OCI-LY3 (cell line): ENCODE data around the gene PEX6.
"Not testable (repeated sequence)": the region's sequence is repeated elsewhere in the genome, so short reads cannot be mapped to it uniquely, and the experiment has no call there.

Source experiments
- H2AFZ ChIP-seq: fragments of 200-600, 300-600 bp; shearing (Covaris generic); 2 replicates; pipeline ENCODE4 v1.6.0; 2014; ENCODE audit warnings: antibody characterized with exemption, low read depth, low read length
- H3K27ac ChIP-seq: fragments of 200-600, 300-600 bp; sonication (generic); 2 replicates; pipeline ENCODE4 v1.5.1; 2014; ENCODE audit warnings: mild to moderate bottlenecking, low read length, moderate library complexity, mixed read lengths
- H3K27me3 ChIP-seq: fragments of 200-600, 300-600 bp; sonication (generic); 2 replicates; pipeline ENCODE4 v1.6.1; 2014; ENCODE audit warnings: low read depth, low read length, mixed read lengths
- H3K36me3 ChIP-seq: fragments of 200-600, 300-600 bp; sonication (generic); replicated peaks from 2 replicates; pipeline ENCODE3; 2014; ENCODE audit warnings: low read depth, low read length, mixed read lengths
- H3K4me1 ChIP-seq: fragments of 300-600, 200-600 bp; sonication (generic); 2 replicates; pipeline ENCODE4 v1.6.1; 2014; ENCODE audit warnings: low read length, mixed read lengths
- H3K4me2 ChIP-seq: fragments of 200-600, 300-600 bp; sonication (generic); 2 replicates; pipeline ENCODE4 v1.6.1; 2014; ENCODE audit warnings: low read length, mixed read lengths
- H3K4me3 ChIP-seq: fragments of 300-600, 200-600 bp; sonication (generic); 2 replicates; pipeline ENCODE4 v1.5.1; 2014; ENCODE audit warnings: antibody characterized with exemption, mild to moderate bottlenecking, low read length, moderate library complexity
- H3K79me2 ChIP-seq: fragments of 300-600, 200-600 bp; shearing (Covaris generic); 2 replicates; pipeline ENCODE4 v1.6.1; 2014; ENCODE audit warnings: mild to moderate bottlenecking, low read length, mixed read lengths
- H3K9ac ChIP-seq: fragments of 300-600, 200-600 bp; shearing (Covaris generic); 2 replicates; pipeline ENCODE4 v1.6.0; 2014; ENCODE audit warnings: mild to moderate bottlenecking, low read length, moderate library complexity
- H3K9me3 ChIP-seq: fragments of 200-600, 300-600 bp; shearing (Covaris generic); 2 replicates; pipeline ENCODE4 v1.6.1; 2014; ENCODE audit warnings: low read length, mixed read lengths; ENCODE audit not compliant: insufficient read depth
- H4K20me1 ChIP-seq: fragments of 200-600, 300-600 bp; sonication (generic); 2 replicates; pipeline ENCODE4 v1.6.1; 2016; ENCODE audit warnings: low read length, mixed read lengths; ENCODE audit not compliant: insufficient read depth
- EZH2phosphoT487 ChIP-seq: fragments of 200-600 bp; shearing (Covaris generic); IDR thresholded peaks from 2 replicates; pipeline ENCODE4 v1.6.1; 2018; ENCODE audit warnings: antibody characterized with exemption, mixed run types, low read depth
- TF ChIP-seq, protein P1 (sequence below): fragments of 200-600, 300-600 bp; sonication (generic); IDR thresholded peaks from 2 replicates; pipeline ENCODE4 v1.5.1; 2014; ENCODE audit warnings: antibody characterized with exemption, low read length, low read depth

PEX6 gene

GRCh38 chr6:42958125-42958524, 20.9 kb downstream of the PEX6 start:
- Histone ChIP-seq H3K27ac (no peak overlapping the region), H3K4me2 (no peak overlapping the region), H3K9me3 (no peaks in the 10 kb centered on the region), H3K4me3 (no peak overlapping the region), H3K27me3 (no peaks in the 10 kb centered on the region), H3K36me3 (no peaks in the 10 kb centered on the region), H3K9ac (no peak overlapping the region), H2AFZ (no peak overlapping the region), H4K20me1 (no peaks in the 10 kb centered on the region), H3K4me1 (no peaks in the 10 kb centered on the region), H3K79me2 (no peaks in the 10 kb centered on the region)
- no peak for TF ChIP-seq EZH2phosphoT487

DNA sequence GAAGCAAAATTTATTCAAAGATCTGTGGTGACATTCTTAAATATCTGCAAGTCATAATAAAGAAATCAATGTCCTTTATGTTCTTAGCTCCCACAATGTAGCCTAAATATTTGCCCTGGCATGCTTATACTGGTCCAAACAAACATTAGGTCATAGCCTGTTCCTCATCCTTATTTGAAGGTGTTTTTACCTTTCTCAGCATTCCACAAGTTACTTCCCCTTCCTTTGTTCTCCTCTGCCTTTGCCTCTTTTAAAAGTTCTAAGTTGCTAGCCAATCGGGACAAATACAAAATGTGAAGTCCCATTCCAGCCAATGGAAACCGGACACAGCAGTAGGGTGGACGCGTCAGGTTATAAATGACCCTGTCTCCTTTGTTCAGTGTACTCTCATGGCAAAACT, 24.6 kb downstream of the PEX6 start:
- H4K20me1 ChIP-seq, H3K9ac ChIP-seq, H3K27me3 ChIP-seq, H3K36me3 ChIP-seq, H3K79me2 ChIP-seq, H2AFZ ChIP-seq, H3K27ac ChIP-seq, H3K4me3 ChIP-seq, H3K9me3 ChIP-seq, H3K4me1 ChIP-seq, H3K4me2 ChIP-seq: not testable (repeated sequence)

GRCh38 chr6:42952389-42952788, 26.6 kb downstream of the PEX6 start:
- Histone ChIP-seq H2AFZ (no peak overlapping the region), H3K36me3 (no peaks in the 10 kb centered on the region), H3K4me1 (no peaks in the 10 kb centered on the region), H3K27me3 (no peaks in the 10 kb centered on the region), H3K9ac (no peak overlapping the region), H4K20me1 (no peaks in the 10 kb centered on the region), H3K9me3 (no peaks in the 10 kb centered on the region), H3K4me2 (no peak overlapping the region), H3K27ac (no peak overlapping the region), H3K79me2 (no peaks in the 10 kb centered on the region), H3K4me3 (no peak overlapping the region)
- TF ChIP-seq, protein P1, sequence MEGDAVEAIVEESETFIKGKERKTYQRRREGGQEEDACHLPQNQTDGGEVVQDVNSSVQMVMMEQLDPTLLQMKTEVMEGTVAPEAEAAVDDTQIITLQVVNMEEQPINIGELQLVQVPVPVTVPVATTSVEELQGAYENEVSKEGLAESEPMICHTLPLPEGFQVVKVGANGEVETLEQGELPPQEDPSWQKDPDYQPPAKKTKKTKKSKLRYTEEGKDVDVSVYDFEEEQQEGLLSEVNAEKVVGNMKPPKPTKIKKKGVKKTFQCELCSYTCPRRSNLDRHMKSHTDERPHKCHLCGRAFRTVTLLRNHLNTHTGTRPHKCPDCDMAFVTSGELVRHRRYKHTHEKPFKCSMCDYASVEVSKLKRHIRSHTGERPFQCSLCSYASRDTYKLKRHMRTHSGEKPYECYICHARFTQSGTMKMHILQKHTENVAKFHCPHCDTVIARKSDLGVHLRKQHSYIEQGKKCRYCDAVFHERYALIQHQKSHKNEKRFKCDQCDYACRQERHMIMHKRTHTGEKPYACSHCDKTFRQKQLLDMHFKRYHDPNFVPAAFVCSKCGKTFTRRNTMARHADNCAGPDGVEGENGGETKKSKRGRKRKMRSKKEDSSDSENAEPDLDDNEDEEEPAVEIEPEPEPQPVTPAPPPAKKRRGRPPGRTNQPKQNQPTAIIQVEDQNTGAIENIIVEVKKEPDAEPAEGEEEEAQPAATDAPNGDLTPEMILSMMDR, result no peak
- no peak for TF ChIP-seq EZH2phosphoT487

DNA sequence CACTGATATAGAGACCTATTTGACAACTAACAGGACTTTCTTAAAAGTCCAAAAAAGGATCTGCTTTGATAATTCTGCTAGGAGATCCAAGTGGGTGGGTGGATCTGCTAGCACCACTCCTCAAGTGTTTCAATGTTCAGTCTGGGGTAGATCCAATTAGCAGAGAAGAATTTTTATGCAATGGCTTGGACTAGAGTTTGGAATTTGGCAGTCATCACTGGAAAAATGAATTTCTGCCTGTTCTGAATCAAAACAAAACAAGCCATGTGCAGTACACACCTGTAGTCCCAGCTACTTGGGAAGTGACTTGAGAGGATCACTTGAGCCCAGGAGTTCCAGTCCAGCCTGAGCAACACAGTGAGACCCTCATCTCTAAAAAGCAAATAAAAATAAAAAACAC, 31.0 kb downstream of the PEX6 start:
- no peaks in the 10 kb centered on the region for H3K27me3 ChIP-seq
- no peak overlapping the region for H3K9ac ChIP-seq
- no peak overlapping the region for H3K4me2 ChIP-seq
- no peak overlapping the region for H3K4me3 ChIP-seq
- no peaks in the 10 kb centered on the region for H3K4me1 ChIP-seq
- H3K27ac ChIP-seq, result no peak overlapping the region
- no peaks in the 10 kb centered on the region for H3K9me3 ChIP-seq
- no peak overlapping the region for H2AFZ ChIP-seq
- H3K36me3 ChIP-seq, result peaks cover 15% of the 10 kb centered on the region
- TF ChIP-seq, protein P1, result no peak
- TF ChIP-seq EZH2phosphoT487, result no peak
- H4K20me1 ChIP-seq, result no peaks in the 10 kb centered on the region
- H3K79me2 ChIP-seq, result no peaks in the 10 kb centered on the region

- Histone ChIP-seq H3K4me1 (no peaks in the 10 kb centered on the region), H3K27ac (no peak overlapping the region), H2AFZ (no peak overlapping the region), H3K27me3 (no peaks in the 10 kb centered on the region), H4K20me1 (peaks cover 24% of the 10 kb centered on the region), H3K4me3 (no peak overlapping the region), H3K36me3 (peaks cover 58% of the 10 kb centered on the region), H3K9ac (no peak overlapping the region), H3K4me2 (no peak overlapping the region), H3K9me3 (no peaks in the 10 kb centered on the region), H3K79me2 (peaks cover 21% of the 10 kb centered on the region)
- TF ChIP-seq, protein P1, result no peak
- no peak for TF ChIP-seq EZH2phosphoT487
These were observed 36.5 kb downstream of the PEX6 start for GRCh38 chr6:42942444-42942843.

GRCh38 chr6:42941356-42941755, 37.6 kb downstream of the PEX6 start:
- not testable (repeated sequence) for H3K9ac ChIP-seq, H3K9me3 ChIP-seq

More at GRCh38 chr6:42941356-42941755, 37.6 kb downstream of the PEX6 start:
- H3K79me2 ChIP-seq, result peaks cover 31% of the 10 kb centered on the region
- not testable (repeated sequence) for H3K27me3 ChIP-seq, H3K27ac ChIP-seq, H3K4me3 ChIP-seq, H3K4me2 ChIP-seq, H2AFZ ChIP-seq, H3K4me1 ChIP-seq
- peaks cover 35% of the 10 kb centered on the region for H4K20me1 ChIP-seq
- H3K36me3 ChIP-seq, result peaks cover 65% of the 10 kb centered on the region
